SK-N-SH (cell line): ENCODE data around the gene PNKP. TPM values are rescaled to one million over a fixed set of nuclear protein-coding genes. Genes with fewer than 3 reads are reported as not detected.

Experiments
- CTCF ChIA-PET: fragments of 300-600, 350-600 bp; formaldehyde crosslinking; extraction: SDS; loops from one replicate; lab custom pipeline; 2021; lab: Yijun Ruan, JAX
- POLR2A ChIA-PET: fragments of 350-600 bp; sonication (Branson Sonifier 250); formaldehyde crosslinking; extraction: SDS; loops from one replicate; lab custom pipeline; 2020; ENCODE audit warnings: antibody characterized with exemption, inconsistent platforms; lab: Yijun Ruan, JAX
- DNase-seq: peaks from one replicate; pipeline ENCODE4 v3.0.0; 2012
- H2AFZ ChIP-seq: fragments of 200-600 bp; sonication (generic); 2 replicates; pipeline ENCODE4 v1.8.1; 2016; ENCODE audit warnings: antibody characterized with exemption, mild to moderate bottlenecking, low read depth
- H3F3A ChIP-seq: fragments of 200-600 bp; sonication (generic); replicated peaks from 2 replicates; pipeline ENCODE3; 2016; ENCODE audit warnings: antibody characterized with exemption, mild to moderate bottlenecking; ENCODE audit not compliant: insufficient read depth
- H3K27ac ChIP-seq, 2 experiments: fragments of 200-500 bp in 1 of 2; fragments of 200-600 bp in 1 of 2; sonication (Bioruptor generic) in 1 of 2; sonication (generic), shearing (Covaris generic) in 1 of 2; 2 replicates each; pipeline versions ENCODE4 v1.5.1 to v1.6.1; 2014 to 2016; ENCODE audit warnings: low read depth in 2 of 2, inconsistent platforms in 1 of 2, low read length in 1 of 2, mild to moderate bottlenecking in 1 of 2, mixed read lengths in 1 of 2
- H3K27me3 ChIP-seq: fragments of 200-600 bp; sonication (generic), shearing (Covaris generic); 2 replicates; pipeline ENCODE4 v1.6.1; 2016; ENCODE audit warnings: mixed run types; ENCODE audit not compliant: insufficient read depth
- H3K36me3 ChIP-seq, 2 experiments: fragments of 200-500 bp in 1 of 2; fragments of 200-600 bp in 1 of 2; sonication (Bioruptor generic) in 1 of 2; sonication (generic) in 1 of 2; replicated peaks in 1 of 2; 2 replicates each; pipeline versions ENCODE3 to v1.5.1; 2014 to 2016; ENCODE audit warnings: low read length in 1 of 2, mild to moderate bottlenecking in 1 of 2; ENCODE audit not compliant: insufficient read depth in 2 of 2, control insufficient read depth in 1 of 2
- H3K4me1 ChIP-seq, 2 experiments: fragments of 200-500 bp in 1 of 2; fragments of 200-600 bp in 1 of 2; sonication (Bioruptor generic) in 1 of 2; sonication (generic), shearing (Covaris generic) in 1 of 2; 2 replicates each; pipeline versions ENCODE4 v1.5.1 to v1.6.1; 2014 to 2016; ENCODE audit warnings: low read depth in 1 of 2, low read length in 1 of 2, mixed run types in 1 of 2; ENCODE audit not compliant: insufficient read depth in 2 of 2, control insufficient read depth in 1 of 2
- H3K4me2 ChIP-seq: fragments of 200-600 bp; sonication (generic), shearing (Covaris generic); 2 replicates; pipeline ENCODE4 v1.6.1; 2017; ENCODE audit warnings: mixed run types
- H3K4me3 ChIP-seq, 2 experiments: fragments of 200-500 bp in 1 of 2; fragments of 200-600 bp in 1 of 2; sonication (Bioruptor generic) in 1 of 2; sonication (generic), shearing (Covaris generic) in 1 of 2; 2 replicates each; pipeline versions ENCODE4 v1.5.1 to v1.8.1; 2014 to 2016; ENCODE audit warnings: low read depth in 2 of 2, inconsistent platforms in 1 of 2, low read length in 1 of 2, mild to moderate bottlenecking in 1 of 2, mixed read lengths in 1 of 2, moderate library complexity in 1 of 2
- H3K79me2 ChIP-seq: fragments of 200-600 bp; sonication (generic); 2 replicates; pipeline ENCODE4 v1.8.1; 2017; ENCODE audit warnings: mild to moderate bottlenecking; ENCODE audit not compliant: insufficient read depth
- H3K9ac ChIP-seq: fragments of 200-600 bp; sonication (generic); 2 replicates; pipeline ENCODE4 v1.6.1; 2017; ENCODE audit warnings: mixed run types
- H3K9me2 ChIP-seq: fragments of 200-600 bp; sonication (generic); 2 replicates; pipeline ENCODE4 v1.6.1; 2017; ENCODE audit warnings: mixed run types
- H3K9me3 ChIP-seq: fragments of 200-600 bp; sonication (generic); 2 replicates; pipeline ENCODE4 v1.6.1; 2017; ENCODE audit warnings: mixed run types, mild to moderate bottlenecking, moderate library complexity
- H4K20me1 ChIP-seq: fragments of 200-600 bp; sonication (generic); 2 replicates; pipeline ENCODE4 v1.6.1; 2017; ENCODE audit warnings: mild to moderate bottlenecking, mixed run types; ENCODE audit not compliant: insufficient read depth
- CHD2 ChIP-seq: fragments of 150-350 bp; IDR thresholded peaks from 2 replicates; pipeline ENCODE4 v1.6.1; 2018; ENCODE audit warnings: low read length; ENCODE audit not compliant: partially characterized antibody
- FOSL2 ChIP-seq: IDR thresholded peaks from 2 replicates; pipeline ENCODE4 v1.4.0; 2012; ENCODE audit warnings: low read depth, mild to moderate bottlenecking, moderate library complexity, borderline replicate concordance
- FOXJ3 ChIP-seq: sonication (generic); formaldehyde crosslinking; IDR thresholded peaks from 2 replicates; pipeline ENCODE4 v1.5.1; 2020; ENCODE audit warnings: mild to moderate bottlenecking, missing genetic modification reagents
- MEF2A ChIP-seq: IDR thresholded peaks from 2 replicates; pipeline ENCODE4 v1.4.0; 2012; ENCODE audit warnings: low read depth, borderline replicate concordance
- NRF1 ChIP-seq: IDR thresholded peaks from 2 replicates; pipeline ENCODE4 v1.6.1; 2012; ENCODE audit warnings: low read depth, mild to moderate bottlenecking, low read length
- RFX5 ChIP-seq: IDR thresholded peaks from 2 replicates; pipeline ENCODE4 v1.6.1; 2012; ENCODE audit warnings: mild to moderate bottlenecking, improper control_type of control experiment, low read length
- RXRA ChIP-seq: IDR thresholded peaks from 2 replicates; pipeline ENCODE4 v1.4.0; 2012; ENCODE audit warnings: low read depth, mild to moderate bottlenecking, borderline replicate concordance
- SMC3 ChIP-seq: IDR thresholded peaks from 2 replicates; pipeline ENCODE4 v1.6.1; 2012; ENCODE audit warnings: low read depth, low read length, improper control_type of control experiment
- TCF12 ChIP-seq: IDR thresholded peaks from 2 replicates; pipeline ENCODE4 v1.4.0; 2012
- USF2 ChIP-seq: fragments of 150-350 bp; IDR thresholded peaks from 2 replicates; pipeline ENCODE4 v1.6.1; 2017; ENCODE audit warnings: antibody characterized with exemption, low read length, low read depth, borderline replicate concordance
- YY1 ChIP-seq: IDR thresholded peaks from 2 replicates; pipeline ENCODE4 v1.4.0; 2012; ENCODE audit warnings: low read depth, mild to moderate bottlenecking
- ZBTB33 ChIP-seq: IDR thresholded peaks from 2 replicates; pipeline ENCODE4 v1.4.0; 2012; ENCODE audit warnings: low read depth, borderline replicate concordance
- WGBS: methylation state at CpG from one replicate; pipeline ENCODE4 v1.1.6; 2017; ENCODE audit warnings: low lambda C conversion rate; 5-methylcytosine and 5-hydroxymethylcytosine counted together
- polyA plus RNA-seq, 3 experiments: library from polyadenylated mRNA; depleted of rRNA; stranded (reverse); fragments of >200 nt; gene quantifications; 2 replicates each; pipeline ENCODE4 v1.2.3, GENCODE V29; 2012

Gene PNKP
- polyA plus RNA-seq, 1 of the 3 experiments (the other 2 are of a cell fraction) = 52.0 TPM

- POLR2A ChIA-PET = interaction anchor here (0.8 kb wide), 1 partner anchor 10 kb away, joined by 3 read pairs; the partner anchor contains the start of gene AKT1S1
- CTCF ChIA-PET = interaction anchor here (1.4 kb wide), 1 partner anchor 51 kb away, joined by 4 read pairs; no protein-coding TSS in a partner anchor
- no peak overlapping the region for H3K9ac ChIP-seq
- H2AFZ ChIP-seq = no peak overlapping the region
- H3K36me3 ChIP-seq = peaks cover 18 to 28% of the 10 kb centered on the region in 2 experiments
- peaks cover 10% of the 10 kb centered on the region for H3F3A ChIP-seq
- no peak overlapping the region for H3K27ac ChIP-seq
- WGBS = 95% methylated on average over 19 of the region's 23 CpGs
- H3K27me3 ChIP-seq = no peaks in the 10 kb centered on the region
- H3K4me3 ChIP-seq = no peak overlapping the region
- no peaks in the 10 kb centered on the region for H4K20me1 ChIP-seq
- TF ChIP-seq SMC3 = no peak
- TF ChIP-seq RFX5 = no peak
- TF ChIP-seq RXRA = no peak
- no peak for TF ChIP-seq CHD2
- peaks cover 0 to 13% of the 10 kb centered on the region in 2 experiments; a peak in 1 of 4 replicates for H3K4me1 ChIP-seq
- no peaks in the 10 kb centered on the region for H3K9me2 ChIP-seq
- no peaks in the 10 kb centered on the region for H3K9me3 ChIP-seq
- no peaks in the 10 kb centered on the region for H3K79me2 ChIP-seq
- H3K4me2 ChIP-seq = no peak overlapping the region
- DNase-seq = no peak
Observed at GRCh38 chr19:49887037-49887664, 19.8 kb upstream of the PNKP start.

- Histone ChIP-seq H3K9me2 (no peaks in the 10 kb centered on the region), H3K9ac (no peak overlapping the region), H3K4me3 (no peak overlapping the region), H3K36me3 (peaks cover 36 to 48% of the 10 kb centered on the region in 2 experiments), H3K4me1 (peaks cover 0 to under 1% of the 10 kb centered on the region in 2 experiments; a peak in 1 of 4 replicates), H3K79me2 (0 out of 2 replicates have a peak, but pooled peaks cover 3% of the 10 kb centered on the region), H4K20me1 (no peaks in the 10 kb centered on the region), H3K4me2 (no peak overlapping the region), H3K9me3 (no peaks in the 10 kb centered on the region)
- TF ChIP-seq MEF2A (no peak), CHD2 (no peak), USF2 (no peak), NRF1 (no peak), RXRA (no peak)
- TF ChIP-seq, all 33 proteins: peak for 0
- H3F3A ChIP-seq = peaks cover 10% of the 10 kb centered on the region
- H2AFZ ChIP-seq = no peak overlapping the region
- 93% methylated on average over 2 of the region's 3 CpGs for WGBS
- no peaks in the 10 kb centered on the region for H3K27me3 ChIP-seq
- ChIA-PET CTCF (no interaction called here), POLR2A (no interaction called here)
- DNase-seq = no peak
- no peak overlapping the region for H3K27ac ChIP-seq
Observed at GRCh38 chr19:49884760-49885159, 17.4 kb upstream of the PNKP start.

DNA sequence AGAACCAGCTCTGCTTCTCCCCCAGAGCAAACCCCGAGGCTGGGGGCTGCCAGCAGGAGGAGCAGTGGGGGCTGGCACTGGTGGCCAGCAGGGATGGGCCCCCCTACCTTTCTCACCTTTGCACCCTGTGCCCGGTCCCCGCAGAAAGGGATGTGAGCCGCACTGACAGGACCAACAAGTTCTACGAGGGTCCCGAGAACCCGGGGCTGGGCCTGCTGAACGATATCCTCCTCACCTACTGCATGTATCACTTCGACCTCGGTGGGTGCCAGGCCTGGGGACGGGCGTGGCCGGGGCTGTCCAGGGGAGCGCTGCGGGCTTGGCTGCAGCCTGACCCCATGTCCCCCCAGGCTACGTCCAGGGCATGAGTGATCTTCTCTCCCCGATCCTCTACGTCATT, 16.7 kb upstream of the PNKP start:
- H3K9me2 ChIP-seq = no peaks in the 10 kb centered on the region
- POLR2A ChIA-PET = no interaction called here
- TF ChIP-seq YY1 = no peak
- no peak for TF ChIP-seq FOSL2
- no peak for TF ChIP-seq TCF12
- no peak for TF ChIP-seq ZBTB33
- no peak for TF ChIP-seq FOXJ3 (CRISPR knock-in tag)
- no peak for TF ChIP-seq SMC3

More for the DNA sequence above, 16.7 kb upstream of the PNKP start:
- no peak overlapping the region for H3K9ac ChIP-seq
- no peak overlapping the region for H3K4me2 ChIP-seq
- no peaks in the 10 kb centered on the region for H3K9me3 ChIP-seq
- H2AFZ ChIP-seq = no peak overlapping the region
- peaks cover 10% of the 10 kb centered on the region for H3F3A ChIP-seq
- no peak overlapping the region for H3K4me3 ChIP-seq
- peaks cover 41 to 54% of the 10 kb centered on the region in 2 experiments for H3K36me3 ChIP-seq
- H4K20me1 ChIP-seq = no peaks in the 10 kb centered on the region
- peaks cover 0 to 3% of the 10 kb centered on the region in 2 experiments; a peak in 1 of 4 replicates for H3K4me1 ChIP-seq
- 100% methylated on average over 4 of the region's 18 CpGs for WGBS
- H3K79me2 ChIP-seq = peaks cover 9% of the 10 kb centered on the region
- H3K27me3 ChIP-seq = no peaks in the 10 kb centered on the region
- CTCF ChIA-PET = no interaction called here
- no peak for DNase-seq
- H3K27ac ChIP-seq = no peak overlapping the region
